GM23338 (cell line): ENCODE data around the gene RIOK2. TPM values are rescaled to one million over a fixed set of nuclear protein-coding genes. Genes with fewer than 3 reads are reported as not detected.

Source experiments
- ATAC-seq: fragments of 200-7000 bp; cut with Tn5 transposase; 3 replicates; pipeline ENCODE4 v1.9.1; 2020
- DNase-seq: peaks from one replicate; pipeline ENCODE4 v3.0.0-alpha.2; 2015; ENCODE audit warnings: low spot score
- H2AFZ ChIP-seq: fragments of 200-600 bp; sonication (generic); 2 replicates; pipeline ENCODE4 v1.8.0; 2016; ENCODE audit warnings: antibody characterized with exemption, mild to moderate bottlenecking, moderate library complexity
- H3F3A ChIP-seq: fragments of 200-600 bp; sonication (generic); replicated peaks from 2 replicates; pipeline ENCODE4 v1.8.0; 2017; ENCODE audit warnings: antibody characterized with exemption, mixed run types, low read depth
- H3K27ac ChIP-seq: fragments of 200-600 bp; sonication (generic); 2 replicates; pipeline ENCODE4 v1.6.1; 2016; ENCODE audit warnings: low read depth
- H3K27me3 ChIP-seq: fragments of 200-600 bp; sonication (generic); 2 replicates; pipeline ENCODE4 v1.8.0; 2016; ENCODE audit warnings: mild to moderate bottlenecking, mixed run types, moderate library complexity; ENCODE audit not compliant: insufficient read depth
- H3K36me3 ChIP-seq: fragments of 200-600 bp; sonication (generic); 2 replicates; pipeline ENCODE4 v1.8.0; 2016; ENCODE audit warnings: mild to moderate bottlenecking; ENCODE audit not compliant: insufficient read depth
- H3K4me1 ChIP-seq: fragments of 200-600 bp; sonication (generic); 2 replicates; pipeline ENCODE4 v1.8.0; 2016; ENCODE audit warnings: mild to moderate bottlenecking, moderate library complexity; ENCODE audit not compliant: insufficient read depth
- H3K4me2 ChIP-seq: fragments of 200-600 bp; sonication (generic); 2 replicates; pipeline ENCODE4 v1.7.1; 2017; ENCODE audit warnings: mixed run types
- H3K4me3 ChIP-seq: fragments of 200-600 bp; sonication (generic); 2 replicates; pipeline ENCODE4 v1.6.1; 2016; ENCODE audit warnings: mixed run types
- H3K79me2 ChIP-seq: fragments of 200-600 bp; sonication (generic); replicated peaks from 2 replicates; pipeline ENCODE4 v1.8.0; 2017; ENCODE audit warnings: mild to moderate bottlenecking; ENCODE audit not compliant: insufficient read depth
- H3K9me2 ChIP-seq: fragments of 200-600 bp; sonication (generic); 2 replicates; pipeline ENCODE4 v1.8.0; 2017; ENCODE audit not compliant: insufficient read depth
- H4K20me1 ChIP-seq: fragments of 200-600 bp; sonication (generic); replicated peaks from 2 replicates; pipeline ENCODE4 v1.8.0; 2017; ENCODE audit warnings: mild to moderate bottlenecking; ENCODE audit not compliant: insufficient read depth
- H3K27ac Mint-ChIP-seq: 2 replicates; pipeline ENCODE4 v1.8.0; 2020; ENCODE audit warnings: inconsistent platforms, mild to moderate bottlenecking, moderate library complexity, mixed read lengths
- H3K27me3 Mint-ChIP-seq: 3 replicates; pipeline ENCODE4 v1.8.0; 2022; ENCODE audit warnings: low read depth, mild to moderate bottlenecking, moderate library complexity, mixed read lengths, inconsistent platforms; ENCODE audit not compliant: insufficient read depth, poor library complexity
- H3K36me3 Mint-ChIP-seq: 3 replicates; pipeline ENCODE4 v1.8.0; 2021; ENCODE audit warnings: low read depth, mild to moderate bottlenecking, inconsistent platforms, moderate library complexity, mixed read lengths
- H3K4me1 Mint-ChIP-seq: 3 replicates; pipeline ENCODE4 v1.8.0; 2020; ENCODE audit warnings: mild to moderate bottlenecking, inconsistent platforms, mixed read lengths
- H3K4me3 Mint-ChIP-seq: 3 replicates; pipeline ENCODE4 v1.8.0; 2021; ENCODE audit warnings: moderate library complexity, mild to moderate bottlenecking, inconsistent platforms, mixed read lengths
- H3K9me3 Mint-ChIP-seq: 3 replicates; pipeline ENCODE4 v1.8.0; 2020; ENCODE audit warnings: moderate library complexity, mild to moderate bottlenecking, inconsistent platforms, mixed read lengths
- CREB1 ChIP-seq: fragments of 250-450 bp; sonication (Bioruptor Pico); IDR thresholded peaks from 2 replicates; pipeline ENCODE4 v1.5.0; 2020; ENCODE audit warnings: low read depth, mild to moderate bottlenecking, moderate library complexity
- CTCF ChIP-seq, 2 experiments: fragments of 200-600 bp in 1 of 2; sonication (generic) in 1 of 2; conservative IDR thresholded peaks; 2 replicates each; pipeline versions ENCODE4 v1.5.1 to v1.6.1; 2016 to 2017; ENCODE audit warnings: antibody characterized with exemption in 2 of 2, low read depth in 2 of 2, mild to moderate bottlenecking in 2 of 2, moderate library complexity in 1 of 2
- EZH2 ChIP-seq: fragments of 200-600 bp; sonication (generic); IDR thresholded peaks from one replicate; pipeline ENCODE4 v1.8.0; 2017; ENCODE audit warnings: antibody characterized with exemption, mild to moderate bottlenecking, low read depth; ENCODE audit not compliant: unreplicated experiment
- EZH2phosphoT487 ChIP-seq: fragments of 200-600 bp; sonication (generic); IDR thresholded peaks from one replicate; pipeline ENCODE4 v1.8.1; 2018; ENCODE audit warnings: antibody characterized with exemption; ENCODE audit not compliant: unreplicated experiment
- JUNB ChIP-seq: IDR thresholded peaks from one replicate; pipeline ENCODE4 v1.6.1; 2016; ENCODE audit warnings: antibody characterized with exemption; ENCODE audit not compliant: unreplicated experiment
- NANOG ChIP-seq: IDR thresholded peaks from 2 replicates; pipeline ENCODE4 v1.6.1; 2016; ENCODE audit warnings: antibody characterized with exemption, borderline replicate concordance
- REST ChIP-seq: IDR thresholded peaks from one replicate; pipeline ENCODE4 v1.6.1; 2018; ENCODE audit warnings: antibody characterized with exemption; ENCODE audit not compliant: unreplicated experiment
- STAT1 ChIP-seq: IDR thresholded peaks from one replicate; pipeline ENCODE4 v1.6.1; 2016; ENCODE audit warnings: antibody characterized with exemption; ENCODE audit not compliant: unreplicated experiment
- ZNF114 ChIP-seq: fragments of 250-450 bp; sonication (Bioruptor Pico); IDR thresholded peaks from 2 replicates; pipeline ENCODE4 v1.5.0; 2020; ENCODE audit warnings: mild to moderate bottlenecking, moderate library complexity
- ZNF331 ChIP-seq: fragments of 250-450 bp; sonication (Bioruptor Pico); IDR thresholded peaks from 2 replicates; pipeline ENCODE4 v1.5.0; 2020; ENCODE audit warnings: low read depth, mild to moderate bottlenecking, moderate library complexity
- polyA plus RNA-seq: library from polyadenylated mRNA; unstranded; fragments of >200 nt; fragmentation: Nextera tagmentation; extraction: Ambion mirVana; gene quantifications from 2 replicates; pipeline ENCODE4 v1.2.1, GENCODE V29; 2016
- total RNA-seq: library from RNA; depleted of rRNA; stranded (reverse); fragments of >200 nt; shearing (Covaris generic); gene quantifications from 2 replicates; pipeline ENCODE4 v1.2.3, GENCODE V29; 2014
- TF ChIP-seq, protein P1 (sequence below): IDR thresholded peaks from 2 replicates; pipeline ENCODE4 v1.6.1; 2016; ENCODE audit warnings: antibody characterized with exemption

The RIOK2 gene
- total and polyA plus RNA-seq, 2 experiments from 2014 or later: 22.9 to 47.6 TPM

DNA sequence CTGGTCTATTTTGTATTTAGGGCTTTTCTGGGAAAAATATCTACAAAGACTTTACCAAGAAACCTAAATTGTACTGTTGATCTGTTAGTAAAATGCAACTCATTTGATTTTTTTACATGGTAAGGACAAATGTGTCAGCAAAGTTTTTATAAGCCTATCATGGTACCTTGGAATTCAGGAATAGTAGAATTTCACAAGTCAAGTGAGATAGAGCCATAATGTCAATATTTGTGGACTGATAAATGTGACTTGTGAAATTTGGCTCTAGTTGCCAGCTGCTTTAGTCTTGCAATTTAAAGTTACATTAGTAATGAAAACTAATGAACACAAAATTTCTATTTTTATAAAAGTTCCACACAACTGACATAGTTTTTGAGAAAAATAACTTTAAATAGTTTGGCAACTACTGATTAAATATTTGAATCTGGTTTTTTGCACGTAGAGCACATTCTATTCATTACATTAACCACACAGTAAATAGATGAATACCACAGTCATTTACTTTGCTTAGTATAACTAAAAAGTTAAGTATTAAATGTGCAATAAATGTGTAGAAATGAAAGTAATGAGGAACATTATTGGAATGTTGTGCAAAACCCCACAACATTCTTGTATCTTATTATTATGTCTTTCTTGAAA lies 41.2 kb upstream of the RIOK2 start (continued):
- TF ChIP-seq ZNF331 (CRISPR knock-in tag) (no peak), CREB1 (CRISPR knock-in tag) (no peak), NANOG (no peak), STAT1 (no peak), EZH2phosphoT487 (no peak), EZH2 (no peak), REST (no peak), JUNB (no peak)
- TF ChIP-seq, protein P1, sequence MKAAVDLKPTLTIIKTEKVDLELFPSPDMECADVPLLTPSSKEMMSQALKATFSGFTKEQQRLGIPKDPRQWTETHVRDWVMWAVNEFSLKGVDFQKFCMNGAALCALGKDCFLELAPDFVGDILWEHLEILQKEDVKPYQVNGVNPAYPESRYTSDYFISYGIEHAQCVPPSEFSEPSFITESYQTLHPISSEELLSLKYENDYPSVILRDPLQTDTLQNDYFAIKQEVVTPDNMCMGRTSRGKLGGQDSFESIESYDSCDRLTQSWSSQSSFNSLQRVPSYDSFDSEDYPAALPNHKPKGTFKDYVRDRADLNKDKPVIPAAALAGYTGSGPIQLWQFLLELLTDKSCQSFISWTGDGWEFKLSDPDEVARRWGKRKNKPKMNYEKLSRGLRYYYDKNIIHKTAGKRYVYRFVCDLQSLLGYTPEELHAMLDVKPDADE: no peak

GRCh38 chr5:97223596-97223995 lies 40.5 kb upstream of the RIOK2 start:
- Histone ChIP-seq H4K20me1 (no peaks in the 10 kb centered on the region), H3K4me3 (no peak overlapping the region), H3K27me3 (no peaks in the 10 kb centered on the region), H3K79me2 (no peaks in the 10 kb centered on the region), H3K4me1 (no peaks in the 10 kb centered on the region), H3K27ac (no peak overlapping the region), H3K9me2 (no peaks in the 10 kb centered on the region), H3F3A (no peaks in the 10 kb centered on the region), H3K36me3 (no peaks in the 10 kb centered on the region), H2AFZ (no peak overlapping the region), H3K4me2 (no peak overlapping the region)
- H3K4me3 Mint-ChIP-seq: no peak overlapping the region
- H3K36me3 Mint-ChIP-seq: no peaks in the 10 kb centered on the region
- DNase-seq (no peak), ATAC-seq (no peak)
- no peak overlapping the region for H3K27ac Mint-ChIP-seq
- H3K9me3 Mint-ChIP-seq: no peaks in the 10 kb centered on the region
- no peak for TF ChIP-seq EZH2phosphoT487
- TF ChIP-seq ZNF114: no peak
- no peak for TF ChIP-seq JUNB
- no peak for TF ChIP-seq CTCF (conservative IDR thresholded peaks at IDR 0.05; ENCODE audit: low read depth in 2 of 2)
- TF ChIP-seq, protein P1: no peak
- H3K27me3 Mint-ChIP-seq: no peaks in the 10 kb centered on the region
- no peaks in the 10 kb centered on the region for H3K4me1 Mint-ChIP-seq
